H4 (cell line): Measurements from ENCODE around the gene TNNT2. TPM values are rescaled to one million over a fixed set of nuclear protein-coding genes. Genes with fewer than 3 reads are reported as not detected.

Experiments used
- DNase-seq: peaks from one replicate; pipeline ENCODE4 v3.0.0-alpha.2; 2015; ENCODE audit warnings: low spot score
- total RNA-seq: library from RNA; depleted of rRNA; stranded (reverse); fragments of >200 nt; shearing (Covaris generic); gene quantifications from 2 replicates; pipeline ENCODE4 v1.2.3, GENCODE V29; 2014; rRNA removed

TNNT2 gene
- not detected in 2 replicates for total RNA-seq

DNA sequence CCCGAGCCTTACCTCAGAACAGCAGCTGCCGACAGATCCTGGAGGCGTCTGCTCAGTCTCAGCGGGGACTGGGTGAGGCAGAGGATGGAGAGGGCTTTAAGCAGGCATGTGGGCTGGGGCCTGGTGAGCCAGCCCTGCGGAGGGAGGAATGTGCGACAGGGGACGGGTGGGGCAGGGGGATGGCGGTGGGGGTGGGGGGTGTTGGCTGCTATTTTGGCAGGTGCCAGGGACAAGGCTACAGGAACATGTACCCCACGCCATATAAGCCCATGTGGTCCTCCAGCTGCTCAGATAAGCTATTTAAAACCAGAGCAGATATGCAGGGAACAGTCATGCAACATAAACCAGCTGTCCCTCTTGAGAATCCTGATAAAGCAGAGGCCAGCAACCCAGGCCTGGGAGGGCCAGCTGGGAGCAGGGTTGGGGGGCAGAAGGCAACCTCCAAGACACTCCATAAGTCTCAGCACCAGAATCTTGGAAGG, at the start of gene TNNT2:
Gene TNNT2, minus strand, starts transcription at position 70 of the 482 bp plus-strand sequence. CDS start 4,426 bp downstream, outside the sequence.
- no peak for DNase-seq

GRCh38 chr1:201426479-201427310, 49.2 kb upstream of the TNNT2 start:
- no peak for DNase-seq

DNA sequence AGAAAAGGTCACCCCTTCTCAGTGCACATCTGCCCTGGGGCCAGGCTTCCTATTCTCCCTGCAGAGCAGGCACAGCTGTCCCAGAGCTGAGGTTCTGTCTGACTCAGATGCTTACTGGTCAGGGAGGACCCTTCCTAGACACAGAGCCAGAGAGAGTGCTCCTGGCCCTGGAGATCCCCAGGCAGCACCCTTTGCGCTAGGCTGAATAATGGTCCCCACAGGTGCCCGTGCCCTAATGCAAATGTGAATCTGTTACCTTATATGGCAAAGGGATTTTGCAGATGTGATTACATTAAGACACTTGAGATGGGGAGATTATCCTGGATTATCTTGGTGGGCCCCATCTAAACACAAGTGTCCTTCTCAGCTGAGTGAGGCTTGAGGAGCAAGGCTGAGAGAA, 46.7 kb upstream of the TNNT2 start:
- DNase-seq: no peak

GRCh38 chr1:201423655-201424054, 46.2 kb upstream of the TNNT2 start:
- no peak for DNase-seq

DNA sequence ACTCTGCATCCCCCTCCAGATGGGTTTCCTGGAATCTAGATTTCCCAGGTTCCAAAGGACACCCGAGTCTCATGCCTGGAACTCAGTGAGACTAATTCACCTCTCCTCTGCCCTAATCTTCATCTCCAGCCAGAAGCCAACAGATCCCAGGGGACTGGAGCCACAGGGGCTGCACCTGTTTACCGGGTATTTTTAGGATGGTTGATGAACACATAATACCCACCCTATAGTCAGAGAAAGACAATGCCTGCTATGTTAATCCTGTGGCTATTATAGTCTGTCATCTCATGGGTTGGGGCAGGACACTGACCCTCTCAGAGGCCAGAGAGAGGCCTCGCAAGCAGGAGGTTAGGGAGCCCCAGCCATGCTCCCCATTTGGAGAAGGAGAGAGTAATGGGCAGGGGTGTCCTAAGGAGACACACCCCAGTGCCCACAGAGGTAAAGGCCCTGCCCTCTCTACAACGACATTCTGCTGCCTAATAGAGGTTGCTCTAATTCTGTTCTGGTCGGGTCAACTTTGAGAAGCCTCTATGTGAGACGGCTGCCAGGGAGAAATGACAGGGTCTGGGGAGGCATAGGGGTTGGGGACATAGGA, 45.1 kb upstream of the TNNT2 start:
- no peak for DNase-seq

GRCh38 chr1:201422026-201422425, 44.5 kb upstream of the TNNT2 start:
- no peak for DNase-seq

GRCh38 chr1:201421041-201421440, 43.6 kb upstream of the TNNT2 start:
- no peak for DNase-seq

GRCh38 chr1:201420608-201421002, 43.1 kb upstream of the TNNT2 start:
- no peak for DNase-seq

- no peak for DNase-seq
Observed at GRCh38 chr1:201419746-201420607, 42.5 kb upstream of the TNNT2 start.

DNA sequence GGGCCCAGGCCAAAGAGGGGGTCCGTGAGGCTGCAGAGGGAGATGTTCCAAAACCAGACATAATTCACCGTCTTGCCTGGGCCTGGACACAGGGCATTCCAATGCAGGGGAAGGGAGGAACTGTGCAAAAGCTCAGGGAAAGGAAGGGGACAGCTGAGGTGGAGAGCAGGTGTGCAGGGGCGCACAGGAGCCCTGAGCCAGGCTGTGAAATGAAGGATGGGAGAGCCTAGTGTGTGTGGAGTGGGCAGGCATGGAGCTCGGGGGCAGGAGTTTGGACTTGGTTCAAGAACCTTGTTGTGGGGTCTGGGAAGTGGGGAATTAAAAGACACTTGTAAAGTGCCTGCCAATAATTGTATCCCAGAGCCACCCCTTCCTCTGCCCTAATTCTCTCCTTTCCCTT, 41.8 kb upstream of the TNNT2 start:
- DNase-seq: no peak

DNA sequence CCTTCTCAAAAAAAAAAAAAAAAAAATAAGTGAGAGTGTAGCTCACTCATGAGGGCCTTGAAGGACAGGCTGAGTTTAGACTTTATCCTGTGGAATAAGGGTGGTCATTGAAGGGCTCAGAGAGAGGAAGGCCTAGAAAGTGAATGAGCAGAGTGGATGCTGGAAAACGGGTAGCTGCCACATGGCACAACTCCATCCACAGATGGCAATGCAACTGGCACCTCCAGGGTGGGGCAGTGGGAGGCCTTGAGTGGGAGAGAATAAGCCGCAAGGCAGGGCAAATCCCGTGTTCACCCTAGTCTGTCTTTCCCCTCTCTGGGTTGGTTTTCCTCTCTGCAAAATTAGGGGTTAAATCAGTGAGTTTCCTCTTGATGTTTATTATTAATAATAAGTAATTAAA, 41.0 kb upstream of the TNNT2 start:
- no peak for DNase-seq

DNA sequence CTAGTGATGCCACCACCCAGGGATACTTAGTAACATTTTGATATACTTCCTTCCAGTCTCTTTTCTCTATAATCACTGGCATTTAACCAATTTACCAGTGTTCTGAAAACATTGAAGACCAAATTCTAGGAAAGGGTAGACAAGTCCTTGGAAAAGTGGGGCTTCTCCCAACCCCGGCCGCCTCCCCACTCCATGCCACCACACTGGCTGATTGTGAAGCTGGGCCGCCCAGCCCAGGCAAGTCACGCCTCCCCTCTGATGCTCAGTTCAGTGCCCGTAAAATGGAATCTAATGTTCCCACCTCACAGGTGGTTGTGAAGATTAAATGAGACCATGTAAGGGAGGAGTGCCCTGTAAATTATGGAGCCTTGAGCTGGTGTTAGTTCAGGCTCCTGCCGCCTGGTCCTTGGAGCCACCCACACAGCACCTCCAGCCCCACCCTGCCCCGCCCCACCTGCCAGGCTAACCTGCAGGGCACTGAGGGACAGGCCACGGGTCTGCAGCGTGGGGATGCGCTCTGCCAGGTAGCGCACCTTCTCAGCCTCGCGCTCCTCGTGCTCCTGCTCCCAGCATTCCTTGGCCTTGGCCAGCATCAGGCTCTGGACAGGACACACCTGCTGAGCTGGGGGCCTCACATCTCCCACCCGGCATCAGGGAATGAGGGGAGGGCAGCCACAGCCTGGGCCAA, 36.7 kb upstream of the TNNT2 start:
- no peak for DNase-seq

DNA sequence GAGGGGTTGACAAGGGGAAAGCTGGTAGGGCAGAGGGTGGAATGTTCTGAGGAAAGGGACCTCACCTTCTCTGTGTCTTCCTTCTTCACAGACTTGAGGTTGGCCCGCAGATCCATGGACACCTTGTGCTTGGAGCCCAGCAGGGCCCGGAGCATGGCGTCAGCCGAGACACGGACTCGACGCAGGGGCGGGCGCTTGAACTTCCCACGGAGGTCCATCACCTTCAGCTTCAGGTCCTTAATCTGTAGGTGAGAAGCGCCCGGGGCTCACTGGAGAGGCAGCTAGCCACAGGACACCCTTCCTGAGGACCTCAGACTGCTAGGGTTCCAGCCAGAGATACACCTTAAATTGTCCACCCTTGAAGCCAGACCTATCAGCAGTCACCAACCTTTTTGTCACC, 33.8 kb upstream of the TNNT2 start:
- DNase-seq: no peak

- DNase-seq: no peak
Observed at GRCh38 chr1:201409440-201409839, 32.0 kb upstream of the TNNT2 start.

- DNase-seq: no peak
Observed at GRCh38 chr1:201408834-201409200, 31.3 kb upstream of the TNNT2 start.

DNA sequence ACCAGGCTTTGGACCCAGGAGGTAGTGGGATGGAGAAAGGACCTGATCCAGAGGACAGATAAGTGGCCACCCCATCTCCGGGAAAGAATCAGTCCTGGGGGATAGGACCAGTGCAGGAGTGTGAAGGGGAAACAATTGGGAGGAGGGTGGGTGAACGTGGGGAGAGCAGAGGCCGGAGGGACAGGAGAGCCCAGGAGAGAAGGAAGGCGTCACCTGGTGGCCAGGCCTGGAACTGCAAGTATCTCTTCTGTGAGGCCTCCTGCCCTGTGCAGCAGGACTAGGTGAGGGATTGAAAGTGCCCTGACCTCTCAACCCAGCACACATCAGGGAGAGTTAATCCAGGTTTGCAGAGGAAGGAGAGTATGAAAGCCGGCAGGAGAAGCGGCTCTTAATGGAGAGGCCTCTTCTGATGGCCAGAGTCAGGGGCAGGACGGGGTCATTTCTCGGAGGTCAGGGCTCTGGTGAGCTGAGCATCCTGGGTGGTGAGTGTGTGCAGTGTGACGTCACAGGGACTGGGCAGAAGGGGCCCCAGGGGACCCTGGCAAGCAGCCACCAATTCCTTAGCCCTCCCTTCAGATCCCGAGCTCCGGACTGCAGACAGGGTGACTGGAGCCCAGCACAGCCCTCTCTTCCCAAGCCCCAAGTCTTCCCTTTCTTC, 30.8 kb upstream of the TNNT2 start:
- peak; percentile 60 for DNase-seq

DNA sequence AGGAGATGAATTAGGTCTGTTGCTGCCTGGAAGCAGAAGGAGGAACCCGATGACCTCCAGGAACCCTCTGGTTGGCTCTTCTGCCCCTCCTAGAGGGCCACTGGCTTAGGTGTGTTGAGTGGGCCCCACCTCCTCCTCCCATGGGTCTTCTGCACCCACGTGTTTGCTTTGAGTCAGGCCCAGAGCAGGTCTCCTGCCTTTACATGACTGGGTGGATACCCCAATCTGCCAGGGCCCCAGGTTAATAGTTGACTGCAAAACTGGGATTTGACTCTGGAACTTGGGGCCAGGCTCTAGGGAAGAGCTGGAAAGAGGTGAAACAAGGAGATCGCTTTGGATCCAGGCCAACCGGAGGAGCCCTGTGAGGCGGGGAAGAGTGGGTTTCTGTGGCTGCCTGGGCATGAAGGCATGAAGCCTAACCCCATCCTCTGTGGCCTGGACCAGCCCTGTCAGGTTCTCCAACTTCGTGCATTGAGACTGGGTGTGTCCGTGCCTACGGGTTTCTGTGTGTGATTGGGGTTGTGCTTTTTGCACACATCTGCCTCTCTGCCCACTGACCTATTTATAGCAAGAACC, 29.4 kb upstream of the TNNT2 start:
- DNase-seq: no peak

- no peak for DNase-seq
Observed at GRCh38 chr1:201405484-201405831, 28.0 kb upstream of the TNNT2 start.

GRCh38 chr1:201404722-201405483, 27.4 kb upstream of the TNNT2 start:
- no peak for DNase-seq

DNA sequence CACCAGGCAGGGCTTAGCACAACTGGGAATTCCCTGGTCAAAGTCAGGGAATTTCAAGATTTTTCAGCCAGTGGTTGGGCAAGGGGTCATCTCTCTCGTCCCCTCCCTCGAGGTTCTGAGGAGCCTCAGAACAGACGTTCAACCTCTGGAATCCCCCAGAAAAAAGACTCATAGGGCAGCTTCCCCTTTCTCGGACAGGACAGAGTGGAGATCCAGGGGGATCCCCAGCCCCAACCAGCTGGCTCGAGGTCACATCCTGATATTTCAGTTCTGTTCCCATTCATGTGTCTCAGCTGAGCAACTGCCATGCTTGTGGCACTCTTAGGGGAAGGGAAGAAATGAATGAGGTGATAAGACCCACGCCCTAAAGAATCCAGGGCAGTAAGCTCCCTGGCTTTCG, 26.6 kb upstream of the TNNT2 start:
- no peak for DNase-seq
